ELR (cell line): ENCODE results near the gene KCNG1.

Experiments
- DNase-seq: peaks from one replicate; pipeline ENCODE4 v3.0.0-alpha.2; 2015; ENCODE audit warnings: low read depth

The KCNG1 gene

DNA sequence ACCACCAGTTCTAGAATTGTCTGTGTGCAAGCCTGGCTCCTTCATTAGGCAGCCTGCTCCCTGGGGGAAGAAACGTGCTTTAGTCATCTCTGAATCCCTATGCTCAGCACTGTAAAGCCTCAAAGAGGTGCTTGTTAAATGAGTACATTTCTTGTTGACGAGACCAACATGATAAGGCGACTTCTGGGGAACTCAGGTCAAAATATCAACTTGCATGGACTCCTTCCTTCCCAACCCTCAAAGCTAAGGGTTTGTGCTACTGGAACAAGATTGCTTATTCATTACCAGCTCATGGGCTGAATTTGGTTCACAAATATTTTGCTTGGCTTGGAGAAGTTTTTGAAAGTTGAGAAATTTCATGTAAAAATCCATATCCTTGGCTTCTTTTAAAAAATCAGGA, 10.6 kb downstream of the KCNG1 start:
- no peak for DNase-seq

- DNase-seq: no peak
Observed at GRCh38 chr20:51011479-51011878, 11.4 kb downstream of the KCNG1 start.

- no peak for DNase-seq
Observed at GRCh38 chr20:51010932-51011331, 12.0 kb downstream of the KCNG1 start.

DNA sequence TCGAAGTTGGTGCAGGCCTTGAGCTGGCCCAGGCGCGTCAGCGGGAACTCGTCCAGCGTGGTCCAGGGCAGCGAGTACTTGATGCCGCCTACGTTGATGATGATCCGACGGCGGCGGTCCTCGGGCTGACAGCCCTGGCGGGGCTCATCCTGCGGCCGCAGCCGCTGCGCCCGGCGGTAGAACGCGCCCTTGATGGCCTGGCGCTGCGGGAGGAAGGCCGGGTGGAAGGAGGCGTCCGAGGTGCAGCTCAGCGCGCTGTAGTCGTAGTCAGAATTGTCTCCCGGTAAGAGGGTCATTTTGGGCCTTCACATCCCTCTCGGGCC, 12.9 kb downstream of the KCNG1 start:
- no peak for DNase-seq

DNA sequence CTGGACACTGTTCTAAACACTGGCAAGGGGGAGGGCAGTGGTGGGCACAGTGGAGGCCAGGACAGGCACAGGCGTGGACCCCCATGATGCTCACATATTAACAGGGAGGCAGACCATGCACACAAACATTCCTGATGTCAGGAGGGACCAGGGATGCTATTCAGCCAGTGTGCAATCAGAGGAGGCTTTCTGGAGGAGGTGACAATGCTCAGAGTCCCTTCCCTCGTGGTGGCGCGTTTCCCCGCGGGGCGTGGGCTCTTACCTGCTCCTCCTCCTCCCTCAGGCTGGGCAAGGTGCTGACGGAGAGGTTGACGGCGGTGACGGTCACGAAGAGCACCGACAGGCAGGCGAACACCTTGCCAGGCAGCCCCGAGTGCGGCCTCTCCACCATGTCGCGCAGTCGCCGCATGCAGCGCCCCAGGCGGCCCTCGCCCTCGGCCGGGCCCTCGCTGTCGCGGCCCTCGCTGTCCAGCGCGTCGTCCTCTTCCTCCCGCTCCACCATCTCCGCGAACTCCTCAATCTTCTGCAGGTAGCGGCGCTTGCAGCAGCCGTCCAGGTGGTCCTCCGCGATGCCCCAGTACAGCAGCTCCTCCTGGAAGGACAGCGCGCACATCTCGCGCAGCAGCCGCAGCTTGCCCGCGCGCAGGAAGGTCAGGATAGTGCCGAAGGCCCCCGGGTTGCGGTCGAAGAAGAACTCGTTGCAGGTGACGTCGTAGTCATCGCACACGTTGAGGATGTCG, 13.4 kb downstream of the KCNG1 start:
- DNase-seq: no peak

DNA sequence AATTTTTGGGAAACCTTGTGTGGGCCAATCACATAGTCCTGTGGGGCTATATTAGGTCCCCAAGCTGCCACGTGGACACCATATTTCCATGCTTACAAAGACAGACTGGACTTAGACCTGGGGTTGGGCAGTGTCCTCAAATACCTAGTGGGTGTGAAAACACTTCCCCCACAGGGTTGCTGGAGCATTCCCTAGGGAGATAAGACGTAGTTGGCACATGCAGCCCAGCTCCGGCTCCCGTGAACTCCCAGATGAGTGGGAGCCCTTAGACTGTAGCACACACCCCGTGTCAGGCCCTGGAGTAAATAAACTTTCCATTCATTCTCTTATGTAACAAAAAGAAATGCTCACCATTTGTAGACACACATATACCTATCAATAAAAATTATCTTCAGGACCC, 14.2 kb downstream of the KCNG1 start:
- no peak for DNase-seq

DNA sequence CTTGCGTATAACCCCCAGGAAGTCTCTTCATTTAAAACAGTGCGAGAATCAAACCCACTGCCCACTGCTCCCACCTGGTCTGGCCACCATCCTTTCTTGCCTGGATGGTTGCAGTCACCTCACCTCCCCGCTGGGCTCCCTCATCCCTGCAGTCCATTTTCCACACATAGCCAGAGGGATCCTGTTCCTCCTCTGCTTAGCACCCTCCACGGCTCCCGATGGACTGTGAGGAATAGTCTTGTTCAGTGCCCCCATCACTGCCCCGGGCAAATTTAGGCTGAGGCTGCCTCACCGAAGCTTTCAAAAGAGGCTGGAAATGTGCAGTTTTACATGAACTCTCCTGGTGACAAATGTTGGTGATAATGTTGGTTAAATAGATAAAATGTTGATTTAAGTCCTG, 17.7 kb downstream of the KCNG1 start:
- DNase-seq: no peak

- DNase-seq: no peak
Observed at GRCh38 chr20:51004781-51005180, 18.1 kb downstream of the KCNG1 start.

GRCh38 chr20:51004305-51004727, 18.6 kb downstream of the KCNG1 start:
- no peak for DNase-seq

DNA sequence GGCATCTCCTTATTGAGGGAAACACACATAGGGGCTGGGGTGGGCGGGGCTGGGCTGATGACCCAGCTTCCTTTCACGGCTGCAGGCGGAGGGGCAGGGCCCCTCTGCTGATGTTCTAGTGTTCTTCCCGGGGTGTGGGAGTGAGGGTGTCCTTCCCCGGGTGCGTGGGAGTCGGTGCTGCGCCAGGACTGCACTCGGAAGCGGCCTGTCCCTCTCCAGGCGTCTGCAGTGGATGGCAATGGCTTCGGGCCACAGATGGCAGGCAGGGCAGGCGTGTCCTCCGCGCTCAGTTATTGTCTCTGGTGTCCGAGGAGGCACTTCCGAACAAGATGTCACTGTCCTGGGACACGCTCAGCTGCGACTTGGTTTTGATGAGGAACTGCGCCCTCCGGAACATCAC, 19.2 kb downstream of the KCNG1 start:
- DNase-seq: no peak

DNA sequence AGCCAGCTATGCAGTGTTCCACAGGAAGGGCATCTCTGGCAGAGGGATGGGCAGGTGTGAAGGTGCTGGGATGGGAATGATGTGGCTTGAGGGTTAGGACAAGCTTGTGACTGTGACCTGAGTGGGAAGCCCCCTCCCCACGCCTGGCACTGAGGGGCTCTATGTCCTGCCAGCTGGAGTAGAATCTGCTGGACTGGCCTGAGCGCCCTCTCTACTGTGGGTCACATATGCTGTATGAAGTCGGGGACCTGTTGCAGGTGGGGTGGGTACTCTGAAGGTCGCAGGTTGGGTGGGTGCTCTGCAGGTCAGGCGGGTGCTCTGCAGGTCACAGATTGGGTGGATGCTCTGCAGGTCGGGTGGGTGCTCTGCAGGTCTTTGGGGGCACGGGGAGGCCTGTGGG, 20.3 kb downstream of the KCNG1 start:
- no peak for DNase-seq

GRCh38 chr20:51001430-51002265, 21.3 kb downstream of the KCNG1 start:
- DNase-seq: no peak

DNA sequence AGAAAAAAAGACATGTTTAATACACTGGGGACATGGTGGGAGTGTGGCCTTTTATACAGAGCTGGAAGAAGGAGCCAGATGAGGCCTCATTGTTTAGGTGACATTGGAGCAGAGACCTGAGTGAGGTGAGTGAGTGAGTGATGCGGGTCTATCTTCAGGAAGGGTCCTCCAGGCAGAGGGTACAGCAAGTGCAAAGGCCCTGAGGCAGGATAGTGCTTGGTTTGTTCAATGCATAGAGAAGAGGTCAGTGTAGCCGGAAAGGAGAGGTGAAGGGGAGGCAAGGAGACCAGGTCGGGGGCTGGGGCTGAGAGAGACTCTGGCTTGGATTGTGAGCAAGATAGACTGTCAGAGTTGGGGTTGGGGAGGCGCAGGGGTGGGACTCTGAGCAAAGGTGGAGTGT, 23.6 kb downstream of the KCNG1 start:
- DNase-seq: no peak

DNA sequence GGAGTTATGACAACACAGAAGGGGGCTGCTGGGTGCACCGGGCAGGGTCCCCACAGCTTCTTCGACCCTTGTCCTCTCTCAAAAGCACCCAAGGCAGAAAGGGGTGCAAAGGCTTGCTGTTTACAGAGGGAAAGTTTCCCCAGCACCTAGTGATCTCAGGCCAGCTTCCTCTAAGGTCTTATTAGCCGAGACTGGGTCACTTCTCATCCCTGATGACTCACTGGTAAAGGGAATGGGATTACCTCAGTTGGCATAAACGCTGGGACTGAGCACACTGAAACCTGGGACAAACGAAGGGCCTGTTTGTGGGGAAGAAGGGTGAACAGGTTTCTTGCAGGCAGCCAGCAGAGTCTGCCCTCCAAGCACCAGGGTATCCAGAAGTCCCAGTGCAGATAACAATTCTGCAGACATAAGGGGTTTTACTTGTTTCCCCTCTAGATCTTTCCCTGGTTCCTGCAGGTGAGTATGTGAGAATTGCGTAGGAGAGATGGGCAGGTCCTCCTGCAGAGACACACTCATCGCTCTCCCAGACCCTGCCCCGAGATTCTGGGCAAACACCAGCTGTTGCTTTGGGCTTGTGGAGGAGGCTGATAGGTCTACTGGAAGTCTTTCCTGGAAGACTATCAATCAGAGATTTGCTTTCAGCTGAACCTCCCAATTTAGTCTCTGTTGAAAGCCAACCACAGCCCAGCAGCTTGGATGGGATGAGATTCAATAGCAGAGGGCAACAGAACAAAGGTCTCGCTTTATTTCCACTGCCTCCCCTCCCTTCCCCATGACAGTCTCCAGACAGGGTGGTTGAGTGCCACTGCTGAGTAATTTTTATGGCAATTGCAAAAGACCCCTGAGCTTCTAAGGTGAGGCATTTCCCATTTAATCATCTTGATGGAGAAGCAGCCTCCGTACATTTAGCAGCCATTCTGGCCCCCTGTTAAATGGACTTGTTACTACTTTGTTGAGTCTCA, 25.7 kb downstream of the KCNG1 start:
- DNase-seq: peak; percentile 70

- DNase-seq: no peak
Observed at GRCh38 chr20:50995506-50995905, 27.4 kb downstream of the KCNG1 start.

DNA sequence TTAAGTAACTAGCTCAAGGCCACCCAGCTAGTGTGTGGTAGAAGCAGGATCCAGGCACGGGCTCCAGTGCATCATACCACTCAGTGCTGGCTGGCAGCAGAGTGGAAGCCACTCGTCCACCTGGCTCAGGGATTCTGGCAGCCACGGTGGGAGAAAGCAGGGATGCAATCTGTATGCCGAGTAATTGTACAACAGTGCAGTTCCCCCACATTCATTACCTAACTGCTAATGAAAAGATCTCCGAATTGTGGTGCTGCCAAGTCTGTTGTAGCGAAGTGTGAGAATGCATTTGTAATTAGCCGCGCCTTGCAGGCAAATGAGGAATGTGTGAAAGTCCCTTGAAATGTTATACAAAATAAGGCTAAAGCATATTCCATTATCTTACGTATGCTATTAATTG, 29.0 kb downstream of the KCNG1 start:
- DNase-seq: no peak

- peak; percentile 86 for DNase-seq
Observed at GRCh38 chr20:50992733-50993457, 30.0 kb downstream of the KCNG1 start.

GRCh38 chr20:50992336-50992732, 30.6 kb downstream of the KCNG1 start:
- DNase-seq: no peak

- peak; percentile 68 for DNase-seq
Observed at GRCh38 chr20:50991076-50991475, 31.8 kb downstream of the KCNG1 start.

DNA sequence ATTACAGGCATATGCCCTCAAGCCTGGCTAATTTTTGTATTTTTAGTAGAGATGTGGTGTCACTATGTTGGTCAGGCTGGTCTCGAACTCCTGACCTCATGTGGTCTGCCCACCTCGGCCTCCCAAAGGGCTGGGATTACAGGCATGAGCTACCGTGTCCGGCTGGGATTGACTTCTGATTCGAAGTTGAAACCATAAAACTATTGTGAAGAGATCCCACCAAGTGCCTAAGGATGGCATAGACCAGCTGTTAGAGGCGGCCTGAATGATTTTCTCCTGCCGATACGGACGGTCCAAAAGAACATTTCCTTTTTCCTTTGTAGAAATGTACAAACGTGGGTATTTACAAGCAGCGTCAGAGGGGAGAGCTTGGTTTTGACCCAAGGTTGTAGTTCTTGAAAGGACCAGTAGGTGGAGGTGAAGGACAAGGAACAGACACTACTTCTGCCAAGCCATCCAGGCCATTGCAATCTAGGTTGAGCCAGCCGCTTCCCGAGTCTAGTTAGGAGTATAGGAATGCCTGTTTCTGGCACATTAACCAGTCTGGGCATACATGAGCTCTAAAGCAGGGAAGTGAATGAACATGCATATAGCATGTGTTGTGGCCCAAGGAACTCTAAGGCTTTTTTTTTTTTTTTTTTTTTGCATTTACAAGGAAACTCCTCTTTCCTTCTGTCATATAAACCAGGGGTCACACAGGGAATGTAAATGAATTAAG, 35.3 kb downstream of the KCNG1 start:
- DNase-seq: peak; percentile 91

- no peak for DNase-seq
Observed at GRCh38 chr20:50983321-50983720, 39.6 kb downstream of the KCNG1 start.
